ENCODE data around the gene MAN2B2. TPM values are rescaled to one million over a fixed set of nuclear protein-coding genes. Genes with fewer than 3 reads are reported as not detected.

The MAN2B2 gene
- total RNA-seq, 4 donors from 2014 or later: 26.6 to 55.5 (median 31.7) TPM

DNA sequence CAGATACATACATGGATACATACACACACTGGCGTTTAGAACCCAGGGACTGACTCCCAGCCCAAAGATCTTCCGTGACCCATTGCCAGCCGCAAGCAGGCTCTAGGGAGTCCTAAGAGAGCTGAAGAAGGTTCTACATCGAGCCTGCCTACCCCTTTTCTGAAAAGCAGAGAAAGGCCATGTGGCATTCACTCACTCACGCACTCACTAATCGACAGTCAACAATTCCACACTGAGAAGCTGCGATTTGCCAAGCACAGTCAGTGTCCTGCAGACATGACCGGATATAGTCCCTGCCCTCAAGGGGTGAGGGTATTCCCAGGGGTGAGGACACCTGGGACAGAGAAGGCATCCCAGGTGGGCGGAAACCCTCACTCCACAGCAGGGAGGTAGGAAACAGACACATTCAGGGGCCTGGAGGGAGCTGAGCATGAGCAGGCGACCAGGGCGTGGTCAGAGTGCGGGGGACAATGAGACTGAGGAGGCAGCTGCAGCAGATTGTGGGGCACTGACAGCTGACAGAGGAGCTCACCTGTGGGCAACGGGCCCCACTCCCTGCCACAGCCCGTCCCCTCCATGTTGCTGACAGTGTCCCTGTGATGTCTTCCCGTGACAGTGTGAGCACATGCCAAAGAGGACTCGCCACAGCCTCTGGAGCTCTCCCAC, 13.2 kb upstream of the MAN2B2 start:
- TF ChIP-seq, protein P1, sequence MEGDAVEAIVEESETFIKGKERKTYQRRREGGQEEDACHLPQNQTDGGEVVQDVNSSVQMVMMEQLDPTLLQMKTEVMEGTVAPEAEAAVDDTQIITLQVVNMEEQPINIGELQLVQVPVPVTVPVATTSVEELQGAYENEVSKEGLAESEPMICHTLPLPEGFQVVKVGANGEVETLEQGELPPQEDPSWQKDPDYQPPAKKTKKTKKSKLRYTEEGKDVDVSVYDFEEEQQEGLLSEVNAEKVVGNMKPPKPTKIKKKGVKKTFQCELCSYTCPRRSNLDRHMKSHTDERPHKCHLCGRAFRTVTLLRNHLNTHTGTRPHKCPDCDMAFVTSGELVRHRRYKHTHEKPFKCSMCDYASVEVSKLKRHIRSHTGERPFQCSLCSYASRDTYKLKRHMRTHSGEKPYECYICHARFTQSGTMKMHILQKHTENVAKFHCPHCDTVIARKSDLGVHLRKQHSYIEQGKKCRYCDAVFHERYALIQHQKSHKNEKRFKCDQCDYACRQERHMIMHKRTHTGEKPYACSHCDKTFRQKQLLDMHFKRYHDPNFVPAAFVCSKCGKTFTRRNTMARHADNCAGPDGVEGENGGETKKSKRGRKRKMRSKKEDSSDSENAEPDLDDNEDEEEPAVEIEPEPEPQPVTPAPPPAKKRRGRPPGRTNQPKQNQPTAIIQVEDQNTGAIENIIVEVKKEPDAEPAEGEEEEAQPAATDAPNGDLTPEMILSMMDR (IDR thresholded peaks at IDR 0.05; ENCODE audit: low read depth): no peak

DNA sequence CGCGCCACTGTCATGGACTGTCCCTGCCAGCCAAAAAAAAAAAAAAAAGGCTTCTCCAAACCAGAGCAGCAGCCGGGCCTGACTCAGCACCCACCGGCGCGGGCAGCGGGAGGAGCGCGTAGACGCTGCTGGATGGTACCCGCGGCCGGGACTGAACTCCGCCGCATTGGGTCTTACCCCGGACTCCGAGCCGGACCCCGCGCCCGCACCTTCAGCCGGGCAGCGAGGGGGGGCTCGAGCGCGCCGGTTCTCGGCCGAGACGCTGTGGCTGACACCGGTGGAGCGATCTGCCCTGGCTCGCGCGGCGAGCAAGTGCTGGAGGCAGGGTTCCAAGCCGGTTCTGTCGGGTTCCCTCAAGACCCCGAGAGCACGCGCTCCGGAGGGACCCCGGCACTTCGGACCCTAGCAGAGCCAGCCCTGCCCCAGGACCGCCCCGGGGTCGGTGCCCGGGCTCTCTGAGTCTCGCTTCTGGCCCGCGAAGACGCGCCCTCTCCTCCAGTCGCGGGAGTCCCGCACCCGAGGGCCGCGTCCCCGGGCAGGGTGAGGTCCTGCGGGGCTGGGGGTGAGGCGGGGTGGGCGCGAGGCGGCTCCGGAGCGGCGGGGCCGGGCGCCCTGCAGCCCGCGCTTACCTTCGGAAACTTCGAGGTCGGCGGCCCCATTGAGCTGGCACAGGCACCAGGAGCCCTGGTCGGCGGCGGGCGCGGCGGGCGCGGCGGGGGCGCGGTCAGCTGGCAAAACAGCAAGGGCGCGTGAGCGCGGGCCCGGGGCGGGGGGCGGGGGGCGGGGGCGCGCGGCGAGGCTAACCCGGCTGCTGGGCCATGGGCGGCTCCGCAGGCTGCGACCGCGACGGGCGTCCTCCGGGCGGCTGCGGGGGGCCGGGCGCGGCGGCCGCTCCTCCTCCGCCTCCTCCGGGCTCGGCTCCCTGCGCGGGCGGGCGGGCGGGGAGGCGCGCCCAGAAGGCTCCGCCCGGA, 11.8 kb upstream of the MAN2B2 start:
- TF ChIP-seq, protein P1 (IDR thresholded peaks at IDR 0.05; ENCODE audit: low read depth): no peak

DNA sequence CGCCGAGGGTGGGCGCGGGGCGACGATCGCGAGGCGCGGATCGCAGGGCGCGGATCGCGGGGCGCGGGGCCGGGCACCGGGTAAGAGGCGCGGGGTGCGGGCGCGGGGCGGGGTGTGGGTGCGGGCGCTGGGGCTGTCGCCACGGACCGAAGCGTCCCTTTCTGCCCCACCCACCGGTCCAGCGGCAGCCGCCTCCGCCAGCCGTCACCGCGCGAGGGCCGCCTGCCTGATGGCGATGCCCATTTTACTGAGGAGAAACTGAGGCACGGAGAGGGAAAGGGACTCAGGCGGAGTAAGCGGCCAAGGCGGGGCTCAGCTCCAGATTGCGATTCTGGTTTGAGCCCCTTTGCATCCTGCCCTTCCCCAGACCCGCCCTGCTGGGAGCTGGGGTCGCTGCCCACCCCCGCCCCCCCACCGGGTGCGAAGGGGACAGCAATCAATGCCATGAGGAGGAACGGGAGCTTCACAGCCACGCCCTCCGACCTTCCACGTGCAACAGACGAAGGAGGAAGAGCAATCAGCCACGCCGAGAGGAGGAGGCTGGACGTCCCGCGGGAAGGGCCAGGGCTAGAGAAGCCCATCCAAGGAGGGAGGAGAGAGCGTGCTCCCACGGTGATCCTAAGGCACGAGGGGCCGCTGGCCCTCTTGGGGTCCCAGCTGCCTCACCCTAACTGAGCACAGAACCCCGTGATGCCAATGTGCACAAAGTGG, 10.9 kb upstream of the MAN2B2 start:
- TF ChIP-seq, protein P1 (IDR thresholded peaks at IDR 0.05; ENCODE audit: low read depth): no peak

DNA sequence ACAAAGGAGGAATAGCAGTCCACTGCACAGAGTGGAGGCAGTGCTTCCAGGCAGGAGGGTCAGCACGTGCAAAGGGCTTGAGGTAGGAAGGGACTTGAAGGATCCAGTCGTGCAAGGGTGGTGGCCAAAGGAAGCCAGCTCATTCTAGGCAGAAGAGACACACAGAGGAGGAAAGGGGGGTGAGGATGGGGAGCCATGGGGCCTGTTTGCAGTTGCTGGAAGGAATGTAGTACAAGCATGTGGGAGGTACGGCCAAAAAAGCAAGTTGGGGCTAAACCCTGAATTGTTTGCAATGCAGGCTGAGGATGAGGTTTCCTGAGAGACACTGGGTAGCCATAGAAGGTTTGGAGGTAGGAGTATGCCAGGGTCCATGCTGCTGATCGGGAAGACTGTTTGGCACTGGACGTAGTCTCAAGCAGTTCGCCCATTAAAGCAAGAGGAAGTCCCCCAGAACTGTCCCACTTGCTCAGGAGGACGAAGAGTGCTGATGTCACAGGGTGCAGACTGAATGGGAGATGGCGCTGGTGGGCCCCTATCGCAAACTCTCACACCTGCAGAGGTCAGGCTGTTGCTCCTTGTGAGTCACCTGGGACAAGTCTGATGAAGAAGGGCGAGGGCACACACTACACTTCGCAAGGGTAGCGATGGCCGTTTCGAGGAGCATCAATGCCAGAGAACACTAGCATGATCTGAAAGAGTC, 9.1 kb upstream of the MAN2B2 start:
- TF ChIP-seq, protein P1 (IDR thresholded peaks at IDR 0.05; ENCODE audit: low read depth): no peak

DNA sequence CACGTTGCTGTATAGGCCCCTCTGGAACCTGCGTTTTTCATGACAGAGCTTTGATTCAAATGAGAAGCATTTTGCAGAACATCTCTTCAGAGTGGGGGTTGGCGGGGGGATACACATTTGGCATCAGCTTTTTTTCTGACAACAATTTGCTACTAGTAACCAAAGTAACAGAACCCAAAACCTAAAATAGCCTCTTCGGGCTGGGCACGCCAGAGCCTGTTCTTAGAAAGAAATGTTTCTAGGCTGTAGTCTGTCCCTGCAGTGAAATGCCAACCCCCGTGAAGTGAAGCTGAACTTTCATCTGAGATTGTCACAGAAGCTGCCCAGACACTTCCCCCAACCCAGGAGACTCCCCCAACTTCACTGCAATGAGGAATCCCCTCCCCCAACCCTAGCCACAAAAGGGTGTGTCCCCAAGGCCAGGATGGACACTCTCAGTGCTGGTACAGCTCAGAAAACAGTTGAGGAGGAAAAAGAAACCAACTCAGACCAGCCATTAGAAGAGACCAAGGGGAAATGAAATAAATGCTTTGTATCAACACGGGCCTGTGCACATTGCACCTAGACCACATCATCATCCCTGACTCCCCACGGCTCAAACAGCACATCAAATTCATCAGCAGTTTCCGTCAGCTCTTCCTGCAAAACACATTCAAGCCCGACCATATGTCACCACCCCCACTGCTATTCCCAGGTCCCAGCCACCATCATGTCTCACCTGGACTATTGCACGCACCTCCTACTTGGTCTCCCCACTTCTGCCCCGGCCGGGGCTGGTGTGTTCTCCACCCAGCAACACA, 8.4 kb upstream of the MAN2B2 start:
- TF ChIP-seq, protein P1 (IDR thresholded peaks at IDR 0.05; ENCODE audit: low read depth): no peak

DNA sequence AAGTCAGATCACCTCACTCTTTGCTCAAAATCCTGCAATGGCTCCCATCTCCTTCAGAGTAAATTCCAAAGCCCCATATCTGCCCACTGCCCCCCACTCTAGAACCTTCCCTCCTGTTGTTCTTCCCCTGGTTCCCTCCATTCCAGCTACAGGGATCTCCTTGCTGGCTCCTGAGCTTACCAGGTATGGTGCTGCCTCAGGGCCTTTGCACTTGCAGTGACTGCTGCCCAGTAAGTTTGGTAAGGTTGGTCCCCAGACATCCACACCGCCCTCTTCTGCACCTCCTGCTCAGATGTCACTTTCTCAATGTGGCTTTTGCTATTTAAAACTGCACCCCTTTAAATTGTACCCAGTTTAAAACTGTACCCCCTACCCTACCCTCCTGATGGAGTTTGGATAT, 7.8 kb upstream of the MAN2B2 start:
- TF ChIP-seq, protein P1 (IDR thresholded peaks at IDR 0.05; ENCODE audit: low read depth): no peak
